WTC11 (cell line): ENCODE results near the gene C12orf50.

Source experiments
- CTCF ChIP-seq: fragments of 200-600 bp; IDR thresholded peaks from 2 replicates; pipeline ENCODE4 v1.8.0; 2022; ENCODE audit warnings: antibody characterized with exemption
- MAX ChIP-seq: sonication (generic); formaldehyde crosslinking; IDR thresholded peaks from 2 replicates; pipeline ENCODE4 v1.8.0; 2022; ENCODE audit warnings: mild to moderate bottlenecking, missing genetic modification reagents
- USF2 ChIP-seq: sonication (generic); formaldehyde crosslinking; IDR thresholded peaks from 2 replicates; pipeline ENCODE4 v1.8.1; 2023; ENCODE audit warnings: mild to moderate bottlenecking, missing genetic modification reagents, moderate library complexity

GRCh38 chr12:87952850-87953249, 76.4 kb downstream of the C12orf50 start:
- TF ChIP-seq MAX (CRISPR knock-in tag): no peak
- TF ChIP-seq CTCF: no peak
- TF ChIP-seq USF2 (CRISPR knock-in tag): no peak
